Hepatocyte (in vitro differentiated cells): ENCODE measurements around the gene SLC66A2. TPM values are rescaled to one million over a fixed set of nuclear protein-coding genes. Genes with fewer than 3 reads are reported as not detected.

Experiments used
- DNase-seq: peaks from one replicate; pipeline ENCODE4 v3.0.0-alpha.2; 2016; ENCODE audit warnings: low spot score
- H2AFZ ChIP-seq: fragments of 200-600 bp; sonication (generic); 2 replicates; pipeline ENCODE4 v1.6.0; 2016; ENCODE audit warnings: antibody characterized with exemption, mild to moderate bottlenecking
- H3K27ac ChIP-seq: fragments of 200-600 bp; sonication (generic); 2 replicates; pipeline ENCODE4 v1.5.1; 2016; ENCODE audit warnings: mild to moderate bottlenecking
- H3K27me3 ChIP-seq: fragments of 200-600 bp; sonication (generic); 2 replicates; pipeline ENCODE4 v1.6.1; 2016
- H3K36me3 ChIP-seq: fragments of 200-600 bp; sonication (generic); replicated peaks from 2 replicates; pipeline ENCODE4 v1.5.1; 2016; ENCODE audit warnings: low read depth; ENCODE audit not compliant: insufficient read depth
- H3K4me1 ChIP-seq: fragments of 200-600 bp; sonication (generic); 2 replicates; pipeline ENCODE4 v1.5.1; 2016; ENCODE audit warnings: mild to moderate bottlenecking, moderate library complexity; ENCODE audit not compliant: insufficient read depth
- H3K4me2 ChIP-seq: fragments of 200-600 bp; sonication (generic); 2 replicates; pipeline ENCODE4 v1.6.0; 2016
- H3K4me3 ChIP-seq: fragments of 200-600 bp; sonication (generic); 2 replicates; pipeline ENCODE4 v1.5.1; 2016; ENCODE audit warnings: mild to moderate bottlenecking
- H3K79me2 ChIP-seq: fragments of 200-600 bp; sonication (generic); 2 replicates; pipeline ENCODE4 v1.6.0; 2017; ENCODE audit warnings: mild to moderate bottlenecking
- H3K9me2 ChIP-seq: fragments of 200-600 bp; sonication (generic); replicated peaks from 2 replicates; pipeline ENCODE4 v1.6.0; 2017; ENCODE audit warnings: mild to moderate bottlenecking; ENCODE audit not compliant: insufficient read depth
- H3K9me3 ChIP-seq: fragments of 200-600 bp; sonication (generic); 2 replicates; pipeline ENCODE4 v1.5.1; 2016; ENCODE audit warnings: low read depth, mild to moderate bottlenecking
- H4K20me1 ChIP-seq: fragments of 200-600 bp; sonication (generic); 2 replicates; pipeline ENCODE4 v1.6.0; 2016; ENCODE audit warnings: mild to moderate bottlenecking; ENCODE audit not compliant: insufficient read depth, poor library complexity, severe bottlenecking
- EZH2 ChIP-seq: fragments of 200-600 bp; sonication (generic); IDR thresholded peaks from 2 replicates; pipeline ENCODE4 v1.6.1; 2016; ENCODE audit warnings: antibody characterized with exemption, mild to moderate bottlenecking, borderline replicate concordance
- EZH2phosphoT487 ChIP-seq: fragments of 200-600 bp; sonication (generic); IDR thresholded peaks from one replicate; pipeline ENCODE4 v1.6.1; 2018; ENCODE audit warnings: antibody characterized with exemption, mild to moderate bottlenecking, low read depth, moderate library complexity; ENCODE audit not compliant: unreplicated experiment, severe bottlenecking
- WGBS: methylation state at CpG from one replicate; pipeline ENCODE4 v1.1.6; 2016; ENCODE audit warnings: low lambda C conversion rate; ENCODE audit errors: missing lambda C conversion rate; 5-methylcytosine and 5-hydroxymethylcytosine counted together
- polyA plus RNA-seq: library from polyadenylated mRNA; unstranded; fragments of >200 nt; fragmentation: Nextera tagmentation; extraction: Ambion mirVana; gene quantifications from 2 replicates; pipeline ENCODE4 v1.2.1, GENCODE V29; 2016
- total RNA-seq: library from RNA; depleted of rRNA; stranded (reverse); fragments of >200 nt; gene quantifications from 2 replicates; pipeline ENCODE4 v1.2.3, GENCODE V29; 2014
- TF ChIP-seq, protein P1 (sequence below): fragments of 200-600 bp; sonication (generic); IDR thresholded peaks from 2 replicates; pipeline ENCODE4 v1.5.1; 2016; ENCODE audit warnings: antibody characterized with exemption, mild to moderate bottlenecking; ENCODE audit not compliant: poor library complexity

The SLC66A2 gene
- total and polyA plus RNA-seq, 2 experiments from 2014 or later = 31.1 to 36.5 TPM

DNA sequence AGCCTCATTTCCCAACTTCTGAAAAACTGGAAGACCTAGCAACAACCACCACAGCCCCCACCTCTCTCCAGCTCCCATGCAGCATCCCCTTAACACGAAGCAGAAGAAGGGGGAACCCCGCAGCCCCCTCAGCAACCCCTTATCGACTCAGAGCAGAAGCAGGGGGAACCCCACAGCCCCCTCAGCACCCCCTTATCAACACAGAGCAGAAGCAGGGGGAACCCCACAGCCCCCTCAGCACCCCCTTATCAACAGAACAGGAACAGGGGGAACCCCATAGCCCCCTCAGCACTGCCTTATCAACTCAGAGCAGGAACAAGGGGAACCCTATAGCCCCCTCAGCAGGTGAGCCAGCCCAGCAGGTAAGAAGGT is 6.7 kb downstream of the SLC66A2 start:
- Histone ChIP-seq H3K4me3 (no peak overlapping the region), H3K27ac (no peak overlapping the region), H3K9me2 (no peaks in the 10 kb centered on the region), H2AFZ (no peak overlapping the region), H4K20me1 (peaks cover 34% of the 10 kb centered on the region), H3K36me3 (no peaks in the 10 kb centered on the region), H3K79me2 (peaks cover 77% of the 10 kb centered on the region), H3K27me3 (no peaks in the 10 kb centered on the region), H3K9me3 (no peaks in the 10 kb centered on the region), H3K4me2 (no peak overlapping the region), H3K4me1 (peaks cover 20% of the 10 kb centered on the region)
- WGBS = 100% methylated on average over 3 of the region's 3 CpGs
- TF ChIP-seq EZH2 (no peak), EZH2phosphoT487 (no peak)
- TF ChIP-seq, protein P1, sequence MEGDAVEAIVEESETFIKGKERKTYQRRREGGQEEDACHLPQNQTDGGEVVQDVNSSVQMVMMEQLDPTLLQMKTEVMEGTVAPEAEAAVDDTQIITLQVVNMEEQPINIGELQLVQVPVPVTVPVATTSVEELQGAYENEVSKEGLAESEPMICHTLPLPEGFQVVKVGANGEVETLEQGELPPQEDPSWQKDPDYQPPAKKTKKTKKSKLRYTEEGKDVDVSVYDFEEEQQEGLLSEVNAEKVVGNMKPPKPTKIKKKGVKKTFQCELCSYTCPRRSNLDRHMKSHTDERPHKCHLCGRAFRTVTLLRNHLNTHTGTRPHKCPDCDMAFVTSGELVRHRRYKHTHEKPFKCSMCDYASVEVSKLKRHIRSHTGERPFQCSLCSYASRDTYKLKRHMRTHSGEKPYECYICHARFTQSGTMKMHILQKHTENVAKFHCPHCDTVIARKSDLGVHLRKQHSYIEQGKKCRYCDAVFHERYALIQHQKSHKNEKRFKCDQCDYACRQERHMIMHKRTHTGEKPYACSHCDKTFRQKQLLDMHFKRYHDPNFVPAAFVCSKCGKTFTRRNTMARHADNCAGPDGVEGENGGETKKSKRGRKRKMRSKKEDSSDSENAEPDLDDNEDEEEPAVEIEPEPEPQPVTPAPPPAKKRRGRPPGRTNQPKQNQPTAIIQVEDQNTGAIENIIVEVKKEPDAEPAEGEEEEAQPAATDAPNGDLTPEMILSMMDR = no peak
- DNase-seq = no peak

DNA sequence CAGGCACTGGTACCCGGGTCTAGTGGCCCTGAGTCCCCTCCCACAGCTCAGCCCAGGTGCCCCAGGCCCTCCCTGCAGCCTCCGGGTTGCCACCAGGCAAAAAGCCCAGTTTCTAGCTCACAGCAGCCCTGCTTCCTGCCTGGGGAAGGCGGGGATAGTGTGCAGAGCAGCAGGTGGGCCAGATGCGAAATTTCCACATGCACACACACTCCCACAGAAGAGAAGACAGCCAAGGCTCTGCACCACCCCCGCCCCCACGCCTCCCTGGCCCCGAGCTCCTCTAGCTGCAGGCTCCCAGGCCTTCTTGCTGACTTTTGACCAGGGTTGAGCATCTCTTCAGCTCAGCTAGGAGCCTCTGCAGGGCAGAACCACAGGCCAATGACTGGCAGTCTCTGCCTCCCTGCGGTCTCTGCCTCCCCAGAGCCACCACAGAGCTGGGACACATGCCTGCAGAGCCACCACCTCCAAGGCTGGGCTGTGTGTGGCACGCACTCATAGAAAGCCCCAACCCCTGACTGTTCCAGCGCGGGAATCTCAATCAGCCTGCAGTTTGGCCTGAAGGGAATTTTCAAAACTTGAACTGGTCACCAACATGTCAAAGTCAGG is 7.2 kb downstream of the SLC66A2 start:
- H2AFZ ChIP-seq = no peak overlapping the region
- peaks cover 77% of the 10 kb centered on the region for H3K79me2 ChIP-seq
- TF ChIP-seq, protein P1 = no peak
- no peak for TF ChIP-seq EZH2phosphoT487
- TF ChIP-seq EZH2 = no peak
- no peaks in the 10 kb centered on the region for H3K27me3 ChIP-seq
- H3K27ac ChIP-seq = no peak overlapping the region
- H3K9me3 ChIP-seq = no peaks in the 10 kb centered on the region
- H4K20me1 ChIP-seq = peaks cover 30% of the 10 kb centered on the region
- DNase-seq = no peak
- no peaks in the 10 kb centered on the region for H3K36me3 ChIP-seq
- no peak overlapping the region for H3K4me3 ChIP-seq
- H3K9me2 ChIP-seq = no peaks in the 10 kb centered on the region
- no peak overlapping the region for H3K4me2 ChIP-seq
- WGBS = 79% methylated on average over 11 of the region's 11 CpGs
- peaks cover 17% of the 10 kb centered on the region for H3K4me1 ChIP-seq

DNA sequence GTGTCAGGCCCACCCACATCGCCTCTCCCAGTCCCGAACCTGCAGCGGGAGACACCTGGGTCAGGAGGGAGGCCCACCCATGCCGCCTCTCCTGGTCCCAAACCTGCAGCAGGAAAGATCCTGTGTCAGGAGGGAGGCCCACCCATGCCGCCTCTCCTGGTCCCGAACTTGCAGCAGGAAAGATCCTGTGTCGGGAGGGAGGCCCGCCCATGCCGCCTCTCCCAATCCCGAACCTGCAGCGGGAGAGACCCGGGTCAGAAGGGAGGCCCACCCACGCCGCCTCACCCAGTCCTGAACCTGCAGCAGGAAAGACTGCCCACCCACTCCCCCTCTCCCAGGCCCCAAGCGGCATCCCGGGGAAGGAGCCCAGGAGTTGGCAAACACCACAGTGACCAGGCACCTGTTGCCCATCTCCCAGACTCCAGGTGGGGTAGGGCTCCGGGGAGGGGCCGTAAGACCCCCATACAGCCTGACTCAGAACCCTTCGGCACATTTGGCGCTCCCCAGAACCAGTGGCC is 7.8 kb downstream of the SLC66A2 start:
- peak overlapping the region; percentile 23 for H3K27ac ChIP-seq
- DNase-seq = no peak

More for the DNA sequence above, 7.8 kb downstream of the SLC66A2 start:
- H3K9me2 ChIP-seq = no peaks in the 10 kb centered on the region
- no peak overlapping the region for H2AFZ ChIP-seq
- peak overlapping the region; percentile 56 for H3K4me2 ChIP-seq
- peaks cover 14% of the 10 kb centered on the region for H3K4me1 ChIP-seq
- H3K79me2 ChIP-seq = peaks cover 77% of the 10 kb centered on the region
- H4K20me1 ChIP-seq = peaks cover 27% of the 10 kb centered on the region
- no peak for TF ChIP-seq EZH2phosphoT487
- TF ChIP-seq, protein P1 = no peak
- TF ChIP-seq EZH2 = no peak
- no peak overlapping the region for H3K4me3 ChIP-seq
- no peaks in the 10 kb centered on the region for H3K36me3 ChIP-seq
- H3K9me3 ChIP-seq = no peaks in the 10 kb centered on the region
- no peaks in the 10 kb centered on the region for H3K27me3 ChIP-seq
- WGBS = 97% methylated on average over 16 of the region's 20 CpGs
